HEK293T (cell line): Measurements from ENCODE around the gene TBX1.

Source experiments
- BHLHE40 ChIP-seq: fragments of 450-650 bp; IDR thresholded peaks from 2 replicates; pipeline ENCODE4 v1.6.1; 2016; ENCODE audit warnings: mild to moderate bottlenecking, moderate library complexity, borderline replicate concordance
- FOXA1 ChIP-seq: fragments of 450-650 bp; IDR thresholded peaks from 2 replicates; pipeline ENCODE4 v1.6.1; 2016; ENCODE audit warnings: mild to moderate bottlenecking
- HDGF ChIP-seq: fragments of 450-650 bp; IDR thresholded peaks from 2 replicates; pipeline ENCODE4 v1.6.1; 2017; ENCODE audit warnings: antibody characterized with exemption, borderline replicate concordance
- NFRKB ChIP-seq: fragments of 450-650 bp; IDR thresholded peaks from 2 replicates; pipeline ENCODE4 v1.6.1; 2016; ENCODE audit warnings: mild to moderate bottlenecking, moderate library complexity
- SUZ12 ChIP-seq: fragments of 450-650 bp; IDR thresholded peaks from 2 replicates; pipeline ENCODE4 v1.6.1; 2016; ENCODE audit warnings: mild to moderate bottlenecking
- TARDBP ChIP-seq: fragments of 450-650 bp; IDR thresholded peaks from 2 replicates; pipeline ENCODE4 v1.6.1; 2016
- TF ChIP-seq, protein P1 (sequence below): fragments of 450-650 bp; IDR thresholded peaks from 2 replicates; pipeline ENCODE4 v1.6.1; 2016

GRCh38 chr22:19723232-19723982 lies 37.2 kb upstream of the TBX1 start, which contains the start of gene GP1BB:
- TF ChIP-seq HDGF (no peak), SUZ12 (no peak), FOXA1 (no peak), BHLHE40 (no peak), TARDBP (no peak), NFRKB (no peak)
- TF ChIP-seq, protein P1, sequence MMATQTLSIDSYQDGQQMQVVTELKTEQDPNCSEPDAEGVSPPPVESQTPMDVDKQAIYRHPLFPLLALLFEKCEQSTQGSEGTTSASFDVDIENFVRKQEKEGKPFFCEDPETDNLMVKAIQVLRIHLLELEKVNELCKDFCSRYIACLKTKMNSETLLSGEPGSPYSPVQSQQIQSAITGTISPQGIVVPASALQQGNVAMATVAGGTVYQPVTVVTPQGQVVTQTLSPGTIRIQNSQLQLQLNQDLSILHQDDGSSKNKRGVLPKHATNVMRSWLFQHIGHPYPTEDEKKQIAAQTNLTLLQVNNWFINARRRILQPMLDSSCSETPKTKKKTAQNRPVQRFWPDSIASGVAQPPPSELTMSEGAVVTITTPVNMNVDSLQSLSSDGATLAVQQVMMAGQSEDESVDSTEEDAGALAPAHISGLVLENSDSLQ, result no peak
